LoVo (cell line): Measurements from ENCODE around the gene KNTC1.

Source experiments
- DNase-seq: peaks from one replicate; pipeline ENCODE4 v3.0.0-alpha.2; 2016; ENCODE audit warnings: low spot score

The KNTC1 gene

GRCh38 chr12:122656298-122656697, 129.2 kb downstream of the KNTC1 start:
- DNase-seq, result no peak

GRCh38 chr12:122659579-122659978, 132.5 kb downstream of the KNTC1 start:
- no peak for DNase-seq

GRCh38 chr12:122661246-122661645, 134.2 kb downstream of the KNTC1 start:
- no peak for DNase-seq

- DNase-seq, result no peak
Measured at GRCh38 chr12:122661938-122662337, 134.9 kb downstream of the KNTC1 start.

- DNase-seq, result no peak
Measured at GRCh38 chr12:122665349-122665748, 138.3 kb downstream of the KNTC1 start.

GRCh38 chr12:122665759-122666158, 138.7 kb downstream of the KNTC1 start:
- DNase-seq, result no peak

GRCh38 chr12:122668268-122668667, 141.2 kb downstream of the KNTC1 start:
- no peak for DNase-seq

- DNase-seq, result peak; percentile 29
Measured at GRCh38 chr12:122669397-122670070, 142.5 kb downstream of the KNTC1 start.

GRCh38 chr12:122672515-122672914, 145.5 kb downstream of the KNTC1 start:
- DNase-seq, result no peak
